ENCODE results near the gene OXNAD1.

- TF ChIP-seq CTCF (IDR thresholded peaks at IDR 0.05 in 2 of 3, conservative IDR thresholded peaks at IDR 0.05 in 1 of 3; ENCODE audit: control insufficient read depth in 2 of 3, extremely low read depth in 1 of 3, insufficient read depth in 1 of 3, low read depth in 3 of 3, low read length in 3 of 3) (no peak), SRF (IDR thresholded peaks at IDR 0.05; ENCODE audit: low read depth in 2 of 2, low read length in 2 of 2) (no peak), ESRRA (IDR thresholded peaks at IDR 0.05; ENCODE audit: low read length) (no peak)
Observed at GRCh38 chr3:16219777-16220176, 45.2 kb upstream of the OXNAD1 start.
